ENCODE data around the gene ADGRL3. TPM values are rescaled to one million over a fixed set of nuclear protein-coding genes. Genes with fewer than 3 reads are reported as not detected.

ADGRL3 gene
- total RNA-seq, 4 donors from 2014 or later = 4.6 to 7.1 (median 6.3) TPM

DNA sequence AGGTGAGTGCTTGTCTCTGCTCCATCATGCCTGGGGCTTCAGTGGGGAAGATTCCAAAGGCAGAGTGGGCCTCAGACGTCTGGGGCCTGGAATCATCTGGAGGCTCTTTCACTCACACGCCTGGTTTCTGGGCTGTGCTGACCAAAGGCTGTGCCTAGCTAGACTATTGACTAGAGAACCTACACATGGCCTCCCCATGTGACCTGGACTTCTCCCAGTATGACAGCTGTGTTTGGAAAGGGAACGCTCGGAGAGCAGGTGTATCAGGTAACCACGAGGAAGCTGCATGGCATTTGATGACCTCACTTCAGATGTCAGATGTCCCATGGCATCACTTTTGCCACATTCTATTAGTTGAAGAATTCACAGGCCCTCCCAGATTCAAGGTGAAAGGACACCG is 51.0 kb downstream of the ADGRL3 start:
- Histone ChIP-seq H3K27me3 (no peaks in the 10 kb centered on the region), H3K9me3 (no peaks in the 10 kb centered on the region), H3K36me3 (no peaks in the 10 kb centered on the region), H3K4me3 (no peak overlapping the region), H3K27ac (replicated peaks in 1 of 4) (no peak overlapping the region), H3K4me1 (no peaks in the 10 kb centered on the region)
- TF ChIP-seq, protein P1, sequence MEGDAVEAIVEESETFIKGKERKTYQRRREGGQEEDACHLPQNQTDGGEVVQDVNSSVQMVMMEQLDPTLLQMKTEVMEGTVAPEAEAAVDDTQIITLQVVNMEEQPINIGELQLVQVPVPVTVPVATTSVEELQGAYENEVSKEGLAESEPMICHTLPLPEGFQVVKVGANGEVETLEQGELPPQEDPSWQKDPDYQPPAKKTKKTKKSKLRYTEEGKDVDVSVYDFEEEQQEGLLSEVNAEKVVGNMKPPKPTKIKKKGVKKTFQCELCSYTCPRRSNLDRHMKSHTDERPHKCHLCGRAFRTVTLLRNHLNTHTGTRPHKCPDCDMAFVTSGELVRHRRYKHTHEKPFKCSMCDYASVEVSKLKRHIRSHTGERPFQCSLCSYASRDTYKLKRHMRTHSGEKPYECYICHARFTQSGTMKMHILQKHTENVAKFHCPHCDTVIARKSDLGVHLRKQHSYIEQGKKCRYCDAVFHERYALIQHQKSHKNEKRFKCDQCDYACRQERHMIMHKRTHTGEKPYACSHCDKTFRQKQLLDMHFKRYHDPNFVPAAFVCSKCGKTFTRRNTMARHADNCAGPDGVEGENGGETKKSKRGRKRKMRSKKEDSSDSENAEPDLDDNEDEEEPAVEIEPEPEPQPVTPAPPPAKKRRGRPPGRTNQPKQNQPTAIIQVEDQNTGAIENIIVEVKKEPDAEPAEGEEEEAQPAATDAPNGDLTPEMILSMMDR (IDR thresholded peaks at IDR 0.05) = no peak
- no peak for TF ChIP-seq POLR2AphosphoS5 (IDR thresholded peaks at IDR 0.05)
- no peak for TF ChIP-seq POLR2A (IDR thresholded peaks at IDR 0.05; ENCODE audit: low read depth)
- TF ChIP-seq EP300 (IDR thresholded peaks at IDR 0.05) = no peak
- intact Hi-C loops (cut with DNase I) = no loop called here
- DNase-seq (ENCODE audit: extremely low spot score) = no peak
- WGBS = 76% methylated on average over 6 of the region's 6 CpGs

DNA sequence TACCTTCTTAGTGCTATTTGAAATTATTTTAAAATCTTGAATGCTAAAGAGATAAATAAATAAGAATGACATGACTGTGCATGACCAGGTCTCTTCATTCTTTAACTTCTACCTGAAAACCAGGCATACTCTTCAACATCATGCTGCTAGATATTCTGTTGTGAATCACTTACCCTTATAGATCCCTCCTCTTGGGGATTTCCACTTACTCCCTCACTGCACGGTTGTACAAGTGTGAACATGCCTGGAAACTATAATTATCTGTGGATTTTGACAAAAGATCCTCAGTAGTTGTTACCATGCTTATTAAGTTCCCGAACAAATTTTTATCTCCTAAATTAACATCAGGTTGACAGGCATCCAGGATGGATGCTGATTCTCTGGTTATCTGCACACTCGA is 54.3 kb downstream of the ADGRL3 start:
- Histone ChIP-seq H3K27me3 (no peaks in the 10 kb centered on the region), H3K36me3 (no peaks in the 10 kb centered on the region), H3K4me1 (no peaks in the 10 kb centered on the region), H3K9me3 (no peaks in the 10 kb centered on the region), H3K4me3 (no peak overlapping the region), H3K27ac (replicated peaks in 1 of 4) (no peak overlapping the region)
- intact Hi-C loops (cut with DNase I) = no loop called here
- no peak for DNase-seq (ENCODE audit: extremely low spot score)
- no peak for TF ChIP-seq POLR2A (IDR thresholded peaks at IDR 0.05; ENCODE audit: low read depth)
- no peak for TF ChIP-seq POLR2AphosphoS5 (IDR thresholded peaks at IDR 0.05)
- TF ChIP-seq, protein P1 (IDR thresholded peaks at IDR 0.05) = no peak
- TF ChIP-seq EP300 (IDR thresholded peaks at IDR 0.05) = no peak
- 79% methylated on average over 3 of the region's 3 CpGs for WGBS

DNA sequence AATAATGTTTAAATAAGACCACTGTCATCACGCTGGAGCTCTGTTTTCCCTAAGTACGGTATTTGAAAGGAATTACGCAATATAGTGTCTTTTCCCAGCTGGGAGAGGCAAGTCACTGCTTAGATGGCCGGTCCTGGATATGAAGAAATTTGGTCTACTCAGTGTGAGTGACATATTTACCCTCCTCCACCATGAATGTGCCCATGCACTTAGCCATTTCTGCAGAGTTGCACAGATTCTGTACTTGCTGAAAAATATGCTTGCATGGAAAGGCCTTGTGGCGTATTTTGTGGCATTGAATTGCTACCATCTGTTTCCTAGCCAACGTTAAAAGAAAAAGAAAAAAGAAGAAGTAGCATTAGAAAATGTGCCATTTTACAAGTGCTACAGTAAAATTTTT is 73.1 kb downstream of the ADGRL3 start:
- no peak for DNase-seq (ENCODE audit: extremely low spot score)
- WGBS = 57% methylated on average over 6 of the region's 6 CpGs
- intact Hi-C loops (cut with DNase I) = no loop called here

DNA sequence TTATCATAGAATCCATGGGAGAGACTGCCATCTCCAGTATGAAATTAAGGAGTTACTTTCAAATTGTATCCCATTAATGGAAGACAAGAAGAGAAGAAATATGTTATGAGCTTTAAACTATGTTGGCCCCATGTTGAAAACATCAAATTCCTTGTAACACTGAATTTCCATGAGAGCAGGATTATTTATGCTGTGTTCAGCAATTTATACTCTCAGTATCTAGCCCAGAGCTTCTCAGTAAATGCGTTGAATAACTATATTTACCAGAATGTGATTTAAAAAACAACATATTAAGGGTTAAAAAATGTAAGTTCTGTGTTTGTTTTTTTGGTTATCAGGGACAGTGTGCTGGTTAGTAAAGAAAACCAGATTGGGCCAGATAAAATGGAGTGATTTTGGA is 74.2 kb downstream of the ADGRL3 start:
- Histone ChIP-seq H3K27ac (replicated peaks in 1 of 4) (no peak overlapping the region), H3K36me3 (no peaks in the 10 kb centered on the region), H3K4me3 (no peak overlapping the region), H3K27me3 (no peaks in the 10 kb centered on the region), H3K4me1 (peaks cover 0 to 5% (median 1%) of the 10 kb centered on the region in 4 donors), H3K9me3 (no peaks in the 10 kb centered on the region)
- no peak for TF ChIP-seq POLR2AphosphoS5 (IDR thresholded peaks at IDR 0.05)
- TF ChIP-seq POLR2A (IDR thresholded peaks at IDR 0.05; ENCODE audit: low read depth) = no peak
- TF ChIP-seq, protein P1 (IDR thresholded peaks at IDR 0.05) = no peak
- TF ChIP-seq EP300 (IDR thresholded peaks at IDR 0.05) = no peak
- 81% methylated on average over 1 of the region's 1 CpG for WGBS
- DNase-seq (ENCODE audit: extremely low spot score) = no peak
- intact Hi-C loops (cut with DNase I) = no loop called here

More for the DNA sequence above, 73.1 kb downstream of the ADGRL3 start:
- TF ChIP-seq POLR2AphosphoS5 (IDR thresholded peaks at IDR 0.05) = no peak
- TF ChIP-seq EP300 (IDR thresholded peaks at IDR 0.05) = no peak
- TF ChIP-seq, protein P1 (IDR thresholded peaks at IDR 0.05) = no peak
- no peak for TF ChIP-seq POLR2A (IDR thresholded peaks at IDR 0.05; ENCODE audit: low read depth)
- Histone ChIP-seq H3K27me3 (no peaks in the 10 kb centered on the region), H3K9me3 (no peaks in the 10 kb centered on the region), H3K27ac (replicated peaks in 1 of 4) (no peak overlapping the region), H3K4me1 (peaks cover 0 to 5% (median 1%) of the 10 kb centered on the region in 4 donors), H3K4me3 (no peak overlapping the region), H3K36me3 (no peaks in the 10 kb centered on the region)

DNA sequence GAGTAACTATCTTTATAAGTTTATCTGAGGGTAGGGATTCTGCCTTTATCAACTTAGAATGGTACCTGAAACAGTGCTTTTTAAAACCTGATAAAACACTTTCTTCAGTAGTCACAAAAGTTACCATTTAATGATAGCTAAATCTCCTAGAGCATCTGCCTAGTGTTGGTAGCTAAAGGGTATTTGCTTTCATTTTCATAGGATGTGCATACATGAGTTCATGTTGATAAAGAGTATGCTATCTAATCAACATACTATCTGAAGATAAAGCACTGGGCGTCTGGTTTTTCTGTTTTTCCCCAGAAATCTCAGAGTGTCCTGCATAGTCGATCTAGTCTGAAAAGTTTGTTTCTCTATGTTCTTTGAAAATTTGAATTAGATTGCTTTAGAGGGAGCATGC is 75.1 kb downstream of the ADGRL3 start:
- WGBS = 89% methylated on average over 2 of the region's 2 CpGs
- Histone ChIP-seq H3K27me3 (no peaks in the 10 kb centered on the region), H3K4me3 (no peak overlapping the region), H3K9me3 (no peaks in the 10 kb centered on the region), H3K27ac (replicated peaks in 1 of 4) (no peak overlapping the region), H3K4me1 (peaks cover 0 to 5% (median 1%) of the 10 kb centered on the region in 4 donors), H3K36me3 (no peaks in the 10 kb centered on the region)
- DNase-seq (ENCODE audit: extremely low spot score) = no peak
- TF ChIP-seq POLR2A (IDR thresholded peaks at IDR 0.05; ENCODE audit: low read depth) (no peak), POLR2AphosphoS5 (IDR thresholded peaks at IDR 0.05) (no peak), EP300 (IDR thresholded peaks at IDR 0.05) (no peak)
- TF ChIP-seq, protein P1 (IDR thresholded peaks at IDR 0.05) = no peak
- intact Hi-C loops (cut with DNase I) = no loop called here

All from esophagus muscularis mucosa (tissue), 4 donors.